GM12891 (cell line): ENCODE data around the gene DNAJC30.
"Not testable (repeated sequence)": the region's sequence is repeated elsewhere in the genome, so short reads cannot be mapped to it uniquely, and the experiment has no call there.

Experiments
- DNase-seq: peaks from one replicate; pipeline ENCODE4 v3.0.0; 2011; ENCODE audit warnings: low spot score; ENCODE audit not compliant: insufficient read length
- FAIRE-seq: peaks from 2 replicates; lab custom pipeline; 2011; peaks lifted over from hg19 to GRCh38; lab: Jason Lieb, UNC
- PAX5 ChIP-seq: IDR thresholded peaks from 2 replicates; pipeline ENCODE4 v1.6.1; 2011; ENCODE audit warnings: low read length, moderate library complexity, mild to moderate bottlenecking; ENCODE audit not compliant: insufficient read depth, severe bottlenecking
- POLR2A ChIP-seq: IDR thresholded peaks from 2 replicates; pipeline ENCODE4 v1.6.1; 2011; ENCODE audit warnings: low read depth, low read length, control low read depth
- POLR2AphosphoS5 ChIP-seq: IDR thresholded peaks from 2 replicates; pipeline ENCODE4 v1.6.1; 2011; ENCODE audit warnings: low read depth, low read length, control low read depth
- POU2F2 ChIP-seq: IDR thresholded peaks from 2 replicates; pipeline ENCODE4 v1.6.1; 2011; ENCODE audit warnings: low read depth, mild to moderate bottlenecking, control low read depth, low read length, moderate library complexity
- SPI1 ChIP-seq: IDR thresholded peaks from 2 replicates; pipeline ENCODE4 v1.6.1; 2011; ENCODE audit warnings: low read depth, low read length, control low read depth
- TAF1 ChIP-seq: IDR thresholded peaks from 2 replicates; pipeline ENCODE4 v1.6.1; 2011; ENCODE audit warnings: low read depth, low read length, control low read depth

DNAJC30 gene

DNA sequence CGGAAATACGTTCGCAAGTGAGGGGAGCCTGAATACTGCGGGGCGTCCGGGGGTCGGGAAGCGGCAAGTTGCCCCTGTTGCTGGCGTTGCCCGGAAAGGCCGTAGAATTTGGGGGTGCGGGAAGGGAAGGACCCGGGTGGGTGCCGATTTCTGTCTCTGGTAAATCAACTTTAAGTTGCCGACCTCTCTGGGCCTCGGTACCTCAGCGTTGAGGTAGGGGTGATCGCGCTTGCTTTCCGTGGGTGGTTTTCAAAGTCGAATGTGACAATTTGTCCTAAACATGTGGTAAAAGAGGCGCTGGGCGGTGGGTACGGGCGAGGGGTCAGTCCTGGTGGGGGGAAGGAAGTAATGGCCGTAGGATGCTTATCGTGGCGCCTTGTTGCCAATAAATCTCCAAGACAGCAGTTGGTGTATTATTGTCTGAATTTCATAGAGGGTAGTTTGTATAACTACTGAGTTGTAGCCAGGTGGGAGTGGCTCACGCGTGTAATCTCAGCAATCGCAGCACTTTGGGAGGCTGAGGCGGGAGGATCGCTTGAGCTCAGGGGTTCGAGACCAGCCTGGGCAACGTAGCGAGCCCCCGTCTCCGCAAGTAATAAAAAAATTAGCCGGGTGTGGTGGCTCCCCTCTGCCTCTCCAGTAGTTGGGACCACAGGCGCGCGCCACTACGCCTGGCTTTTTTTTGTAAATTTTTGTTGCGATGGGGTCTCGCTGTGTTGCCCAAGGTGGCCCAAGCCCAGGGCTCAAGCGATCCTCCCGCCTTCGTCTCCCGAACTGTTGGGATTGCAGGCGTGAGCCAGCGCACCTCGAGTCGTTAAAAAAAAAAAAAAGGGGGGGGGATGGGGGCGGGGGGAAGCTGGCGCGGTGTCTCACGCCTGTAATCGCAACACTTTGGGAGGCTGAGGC lies 788 bp upstream of the DNAJC30 start:
- DNase-seq (no peak), FAIRE-seq (no peak)
- no peak for TF ChIP-seq POU2F2
- TF ChIP-seq TAF1 = no peak
- no peak for TF ChIP-seq PAX5
- TF ChIP-seq SPI1 = no peak
- TF ChIP-seq POLR2A = no peak
- no peak for TF ChIP-seq POLR2AphosphoS5

DNA sequence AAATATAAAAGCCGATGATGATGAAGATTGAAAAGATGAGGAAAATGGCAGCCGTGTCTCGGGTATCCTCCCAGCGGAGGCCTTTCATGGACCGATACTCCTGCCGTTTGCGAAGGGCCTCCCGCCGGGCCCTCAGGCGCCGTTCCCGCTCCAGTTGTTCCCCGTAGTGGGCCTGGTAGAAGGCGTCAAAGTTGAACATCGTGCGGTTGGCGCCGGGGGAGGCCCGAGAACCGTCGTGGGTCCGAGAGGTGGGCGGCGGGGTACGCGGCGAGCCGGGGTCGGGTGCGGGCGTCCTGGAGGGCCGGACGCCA lies 553 bp downstream of the DNAJC30 start:
- FAIRE-seq (no peak), DNase-seq (no peak)
- TF ChIP-seq POLR2AphosphoS5 = no peak
- TF ChIP-seq PAX5 = no peak
- no peak for TF ChIP-seq POLR2A
- no peak for TF ChIP-seq SPI1
- TF ChIP-seq POU2F2 = no peak
- TF ChIP-seq TAF1 = no peak

DNA sequence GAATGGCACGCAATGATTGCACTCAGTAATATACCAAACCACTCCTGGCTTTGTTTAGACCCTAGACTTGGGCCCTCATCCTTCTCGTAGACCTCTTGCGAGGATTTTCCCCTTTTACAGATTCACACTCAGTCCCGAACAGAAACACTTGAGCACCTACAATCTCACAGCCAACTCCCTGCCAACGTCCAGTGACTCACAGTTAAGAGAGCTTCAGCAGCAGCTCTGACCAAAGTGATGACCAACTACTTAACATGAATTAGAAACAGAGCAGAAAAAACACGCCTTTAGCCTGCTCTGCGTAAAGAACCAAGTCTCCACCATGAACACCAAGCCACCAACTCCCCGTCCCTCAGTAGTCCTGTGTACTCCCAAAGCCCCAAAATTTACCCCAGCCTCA lies 2.2 kb downstream of the DNAJC30 start:
- TF ChIP-seq POLR2AphosphoS5 (no peak), POU2F2 (no peak), PAX5 (no peak), SPI1 (no peak)
- FAIRE-seq (no peak), DNase-seq (no peak)

DNA sequence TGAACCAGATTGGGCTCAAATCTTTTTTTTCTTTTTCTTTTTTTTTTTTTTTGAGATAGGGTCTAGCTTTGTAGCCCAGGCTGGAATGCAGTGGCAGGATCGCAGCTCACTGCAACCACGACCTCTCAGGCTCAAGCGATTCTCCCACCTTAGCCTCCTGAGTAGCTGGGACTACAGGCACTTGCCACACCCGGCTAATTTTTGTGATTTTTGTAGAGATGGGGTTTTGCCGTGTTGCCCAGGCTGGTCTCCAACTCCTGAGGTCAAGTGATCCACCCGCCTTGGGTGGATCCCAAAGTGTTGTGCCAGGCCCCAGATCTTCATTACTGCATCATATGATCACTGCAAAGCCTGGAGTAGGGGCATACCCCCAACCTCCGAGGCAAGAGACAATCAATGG lies 2.8 kb downstream of the DNAJC30 start:
- FAIRE-seq (no peak), DNase-seq (no peak)
- TF ChIP-seq PAX5 = no peak
- no peak for TF ChIP-seq TAF1
- TF ChIP-seq SPI1 = no peak
- TF ChIP-seq POLR2AphosphoS5 = no peak
- TF ChIP-seq POLR2A = no peak
- TF ChIP-seq POU2F2 = no peak

DNA sequence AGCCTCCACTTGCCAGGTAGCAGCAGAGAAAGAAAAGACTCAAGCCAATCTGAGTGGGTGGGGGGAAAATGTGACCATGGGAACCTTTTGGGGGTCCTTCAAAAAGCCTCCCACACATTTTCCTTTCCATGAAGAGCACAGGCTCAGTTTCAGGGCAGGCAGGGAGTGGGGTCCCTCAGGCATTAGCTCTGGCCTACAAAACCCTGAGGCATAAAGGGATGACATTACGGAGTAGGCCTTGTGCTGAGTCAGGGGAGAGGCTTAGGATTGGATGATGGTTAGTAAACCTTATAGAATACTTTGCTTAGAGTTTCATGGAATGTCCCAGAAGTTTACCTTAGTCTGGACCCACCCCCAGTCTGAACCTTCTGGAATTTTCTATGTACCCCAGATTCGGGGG lies 3.5 kb downstream of the DNAJC30 start:
- DNase-seq (no peak), FAIRE-seq (no peak)
- TF ChIP-seq PAX5 (no peak), POLR2A (no peak), TAF1 (no peak), POU2F2 (no peak), SPI1 (no peak), POLR2AphosphoS5 (no peak)

DNA sequence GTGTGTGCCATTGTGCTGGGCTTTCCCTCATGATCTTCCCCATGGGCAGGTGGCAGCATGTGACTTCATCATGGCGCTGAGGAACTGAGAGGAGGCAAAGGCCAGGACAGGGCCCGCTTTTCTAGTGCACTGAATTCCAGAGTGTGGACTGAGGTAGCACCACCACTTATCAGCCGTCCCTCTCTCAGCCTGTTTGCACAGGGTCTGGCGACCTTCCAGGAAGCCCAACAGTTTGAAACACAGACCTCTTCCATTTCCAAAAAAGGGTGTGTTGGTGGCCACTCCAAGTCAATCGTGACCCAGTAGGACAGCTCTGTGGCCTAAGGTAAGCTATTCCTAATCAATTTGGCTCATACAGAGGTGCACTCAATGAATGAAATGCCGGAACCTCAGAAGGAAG lies 4.4 kb downstream of the DNAJC30 start:
- TF ChIP-seq POLR2A = no peak
- TF ChIP-seq TAF1 = no peak
- no peak for TF ChIP-seq PAX5
- no peak for TF ChIP-seq POLR2AphosphoS5
- TF ChIP-seq POU2F2 = no peak
- no peak for TF ChIP-seq SPI1
- DNase-seq = no peak
- no peak for FAIRE-seq

DNA sequence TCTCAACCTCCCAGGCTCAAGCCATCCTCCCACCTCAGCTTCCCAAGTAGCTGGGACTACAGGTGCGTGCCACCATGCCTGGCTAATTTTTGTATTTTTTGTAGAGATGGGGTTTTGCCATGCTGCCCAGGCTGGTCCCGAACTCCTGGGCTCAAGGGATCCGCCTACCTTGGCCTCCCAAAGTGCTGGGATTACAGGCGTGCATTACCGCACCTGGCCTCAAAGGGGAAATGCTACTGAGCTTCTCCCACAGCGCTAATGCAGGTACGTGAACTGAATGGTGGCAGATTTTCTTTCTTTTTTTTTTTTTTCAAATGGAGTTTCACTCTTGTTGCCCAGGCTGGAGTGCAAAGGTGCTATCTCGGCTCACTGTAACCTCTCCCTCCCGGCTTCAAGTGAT lies 7.2 kb downstream of the DNAJC30 start:
- not testable (repeated sequence) for DNase-seq, FAIRE-seq

DNA sequence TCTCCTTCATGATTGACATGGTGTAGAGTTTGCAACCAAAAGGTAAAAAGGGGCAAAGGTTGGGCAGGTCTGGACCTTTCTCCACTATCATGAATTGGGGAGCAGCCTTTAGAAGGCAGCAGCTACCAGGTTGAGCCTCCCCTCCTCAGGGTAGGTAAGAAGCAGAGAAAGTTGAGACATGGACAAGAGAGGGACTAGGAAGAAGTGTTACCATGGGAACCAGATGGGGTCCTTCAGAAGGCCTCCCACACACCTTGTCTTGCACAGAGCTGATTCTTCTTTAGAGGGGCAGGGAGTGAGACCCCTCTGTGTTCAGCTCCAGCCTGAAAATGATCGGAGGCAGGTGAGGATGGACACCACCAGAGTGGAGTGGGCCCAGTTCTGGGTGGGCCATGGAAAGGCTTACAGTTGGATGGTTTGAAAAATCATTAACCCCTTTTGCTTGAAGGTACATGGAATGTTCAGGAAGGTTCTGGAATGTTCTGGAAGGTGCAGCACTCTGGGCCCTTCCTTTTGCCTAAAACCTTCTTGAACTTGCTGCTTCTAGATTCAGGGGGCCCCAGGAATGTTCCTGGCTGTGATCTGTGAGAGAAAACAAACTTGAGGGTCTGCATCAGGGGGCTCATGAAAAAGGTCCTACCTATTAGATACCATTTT lies 8.7 kb downstream of the DNAJC30 start:
- no peak for TF ChIP-seq POLR2AphosphoS5
- TF ChIP-seq SPI1 = no peak
- no peak for TF ChIP-seq POLR2A
- TF ChIP-seq POU2F2 = no peak
- no peak for TF ChIP-seq TAF1
- no peak for TF ChIP-seq PAX5
- FAIRE-seq (no peak), DNase-seq (no peak)

DNA sequence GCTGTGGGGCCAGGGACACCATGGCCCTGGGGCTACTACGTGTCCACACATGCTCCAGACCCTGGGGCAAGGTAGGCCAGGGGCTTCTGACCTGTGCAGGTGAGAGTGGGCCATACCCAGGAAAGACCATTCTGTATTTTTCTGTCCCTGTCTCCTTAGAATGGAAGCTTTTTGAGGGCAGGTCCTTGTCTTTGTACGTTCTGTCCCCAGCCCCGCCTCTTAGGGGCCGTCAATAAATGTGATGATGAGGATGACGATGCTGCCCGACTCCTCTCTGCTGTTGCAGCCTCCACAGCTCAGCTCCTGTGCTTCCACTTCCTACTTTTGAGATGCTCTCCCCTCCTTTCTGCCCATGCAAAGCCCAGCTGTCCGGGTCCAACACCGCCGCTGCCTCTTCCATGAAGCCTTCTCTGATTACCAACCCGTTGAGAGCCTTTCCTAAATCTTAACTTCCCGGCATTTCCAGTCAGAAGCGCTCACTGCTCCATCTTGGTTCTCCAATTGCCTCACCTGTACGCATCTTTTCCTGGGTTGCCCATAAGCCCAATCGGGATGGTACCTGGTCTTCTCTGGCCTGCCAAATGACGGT lies 11.3 kb downstream of the DNAJC30 start:
- TF ChIP-seq POU2F2 = no peak
- TF ChIP-seq POLR2A = no peak
- TF ChIP-seq TAF1 = no peak
- TF ChIP-seq POLR2AphosphoS5 = no peak
- TF ChIP-seq SPI1 = no peak
- no peak for TF ChIP-seq PAX5
- DNase-seq (no peak), FAIRE-seq (no peak)

DNA sequence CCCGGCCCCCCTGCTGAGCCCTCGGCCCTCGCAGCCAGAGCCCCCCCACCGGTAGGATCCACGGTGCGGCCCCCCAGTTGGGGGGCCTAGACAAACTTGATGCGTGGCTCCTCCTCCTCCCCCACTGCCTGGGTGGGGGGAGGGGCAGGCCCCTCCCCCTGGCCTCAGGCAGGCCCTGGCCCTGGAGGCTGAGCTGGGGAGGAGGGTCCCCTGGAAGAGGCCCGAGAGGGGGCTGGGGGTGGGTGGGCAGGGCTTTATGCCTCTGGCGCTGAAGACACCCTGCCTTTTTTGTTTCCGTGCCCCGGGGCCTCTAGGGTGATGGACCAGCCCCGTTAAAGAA lies 12.0 kb downstream of the DNAJC30 start:
- no peak for TF ChIP-seq PAX5
- no peak for DNase-seq
- no peak for FAIRE-seq

DNA sequence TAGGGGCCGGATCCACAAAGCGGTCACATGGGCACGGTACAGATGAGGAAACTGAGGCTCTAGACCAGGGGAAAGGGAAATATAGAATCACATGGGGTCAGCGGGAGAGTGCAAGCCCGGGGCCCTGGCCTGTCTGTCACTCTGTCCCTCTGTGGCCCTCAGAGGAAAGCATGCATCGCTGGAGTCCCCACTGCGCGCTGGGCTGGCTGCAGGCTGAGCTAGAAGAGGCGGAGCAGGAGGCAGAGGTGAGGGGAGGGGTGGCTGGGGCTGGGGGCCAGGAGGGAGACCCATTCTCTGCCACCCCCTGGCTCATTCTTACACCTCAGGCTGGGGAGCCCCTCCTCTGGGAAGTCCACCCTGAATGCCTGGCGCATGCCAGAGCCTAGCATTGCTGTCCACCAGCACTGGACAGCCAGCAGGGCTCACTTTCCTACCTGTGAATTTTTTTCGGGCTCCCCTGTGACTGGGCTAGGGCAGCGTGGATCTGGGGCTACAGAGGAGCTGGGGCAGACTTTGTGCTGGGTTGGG lies 13.3 kb downstream of the DNAJC30 start:
- DNase-seq (no peak), FAIRE-seq (no peak)
- TF ChIP-seq SPI1 = no peak
- TF ChIP-seq PAX5 = no peak
- no peak for TF ChIP-seq POU2F2
- no peak for TF ChIP-seq TAF1
- no peak for TF ChIP-seq POLR2A
- no peak for TF ChIP-seq POLR2AphosphoS5
